Ovary (tissue), 10 donors: ENCODE results near the gene DRD1. TPM values are rescaled to one million over a fixed set of nuclear protein-coding genes. Genes with fewer than 3 reads are reported as not detected.

ENCODE experiments used
- DNase-seq, 5 donors: peaks; one replicate each; pipeline ENCODE4 v3.0.0-alpha.2; 2019 to 2020
- H3K27ac ChIP-seq, 2 donors: fragments of 200-600 bp; one replicate each; pipeline versions ENCODE4 v1.5.1 to v1.8.0; 2019 to 2022
- H3K27me3 ChIP-seq: fragments of 200-600 bp; one replicate; pipeline ENCODE4 v1.8.0; 2022
- H3K36me3 ChIP-seq: fragments of 200-600 bp; sonication (generic); one replicate; pipeline ENCODE4 v1.5.1; 2019
- H3K4me1 ChIP-seq: one replicate; pipeline ENCODE4 v1.8.1; 2013; ENCODE audit warnings: mild to moderate bottlenecking, moderate library complexity; ENCODE audit not compliant: insufficient read depth
- H3K4me3 ChIP-seq: fragments of 200-600 bp; sonication (generic); one replicate; pipeline ENCODE4 v1.5.1; 2017
- H3K9me3 ChIP-seq, 2 donors: fragments of 200-600 bp in 1 of 2; sonication (generic) in 1 of 2; one replicate each; pipeline versions ENCODE4 v1.5.1 to v1.8.1; 2013 to 2019; ENCODE audit warnings: mild to moderate bottlenecking in 1 of 2, moderate library complexity in 1 of 2
- EP300 ChIP-seq: sonication (generic); formaldehyde crosslinking; IDR thresholded peaks from one replicate; pipeline ENCODE4 v1.6.1; 2017; ENCODE audit warnings: antibody characterized with exemption
- POLR2A ChIP-seq: fragments of 450-650 bp; IDR thresholded peaks from one replicate; pipeline ENCODE4 v1.6.1; 2017; ENCODE audit warnings: antibody characterized with exemption, mild to moderate bottlenecking, moderate library complexity
- WGBS, 3 donors: extraction: QIAGEN DNeasy Blood & Tissue Kit in 1 of 3; methylation state at CpG; one replicate each; pipeline versions ENCODE4 v1.1.5 to v1.1.7; 2013 to 2017; 5-methylcytosine and 5-hydroxymethylcytosine counted together
- intact Hi-C, 4 donors: fragments of 100-400 bp; cut with DNase I; formaldehyde crosslinking; loops; one replicate each; pipeline versions ENCODE4 v1.11.0 to v1.15.1; 2022 to 2023
- long read RNA-seq, 3 donors: library from polyadenylated mRNA in 2 of 3; unstranded in 2 of 3; transcript quantifications; one replicate each; pipeline ENCODE4 v2.0.0 and lab custom pipeline, GENCODE V29; 2021 to 2026
- polyA plus RNA-seq, 2 donors: library from polyadenylated mRNA; stranded (reverse); fragments of 200-250 nt in 1 of 2; fragments of 350-450 nt in 1 of 2; fragmentation: Illumina TruSeq in 1 of 2; extraction: RNeasy Lipid Tissue Mini Kit (QIAGEN cat#74804) in 1 of 2; gene quantifications; one replicate each; pipeline ENCODE4 v1.2.3, GENCODE V29; 2013 to 2014
- total RNA-seq, 7 donors: library from RNA; depleted of rRNA in 2 of 7; stranded (reverse); fragments of >200 nt in 2 of 7; fragmentation: NEBNext Ultra II Directional in 3 of 7; extraction: Animal tissue kit (Norgen Biotek cat#: 25700) in 3 of 7; gene quantifications; one replicate each; pipeline versions ENCODE4 v1.1.0 to v1.2.4, GENCODE V29; 2016 to 2023
- TF ChIP-seq, protein P1 (sequence below), 3 donors: fragments of 450-650 bp in 2 of 3; fragments of 200-600 bp in 1 of 3; IDR thresholded peaks; one replicate each; pipeline versions ENCODE4 v1.5.1 to v1.8.0; 2016 to 2022; ENCODE audit warnings: antibody characterized with exemption in 3 of 3, mild to moderate bottlenecking in 1 of 3
- donor health status: DM: no; HTN: no; CAD: no; lungs with moderate emphysema.
- donor health status: DM: no; HTN: no; CAD: no.
- donor health status: Bipolar disorder and iron deficiency.
- donor health status: DM: yes; HTN: yes; CAD: no.
- donor health status: DM: no; HTN: no; CAD: no.
- donor health status: DM: yes; HTN: yes; CAD: no.

DRD1 gene
- total RNA-seq (under 1 TPM in 6 of 7 donors, not detected in 1; 0.10 to 0.23 (median 0.15) TPM), polyA plus RNA-seq (under 1 TPM; 0.10 to 0.42 TPM)
- long read RNA-seq, donor 1, result 0 reads
- long read RNA-seq, donor 2, full-length matches to known transcripts, result 1 of 1 reads
- long read RNA-seq, donor 2, partial matches to known transcripts, result 0 of 1 reads
- long read RNA-seq, donor 2, other reads (novel, unspliced or antisense), result 0 of 1 reads
- long read RNA-seq, donor 3, result 0 reads

DNA sequence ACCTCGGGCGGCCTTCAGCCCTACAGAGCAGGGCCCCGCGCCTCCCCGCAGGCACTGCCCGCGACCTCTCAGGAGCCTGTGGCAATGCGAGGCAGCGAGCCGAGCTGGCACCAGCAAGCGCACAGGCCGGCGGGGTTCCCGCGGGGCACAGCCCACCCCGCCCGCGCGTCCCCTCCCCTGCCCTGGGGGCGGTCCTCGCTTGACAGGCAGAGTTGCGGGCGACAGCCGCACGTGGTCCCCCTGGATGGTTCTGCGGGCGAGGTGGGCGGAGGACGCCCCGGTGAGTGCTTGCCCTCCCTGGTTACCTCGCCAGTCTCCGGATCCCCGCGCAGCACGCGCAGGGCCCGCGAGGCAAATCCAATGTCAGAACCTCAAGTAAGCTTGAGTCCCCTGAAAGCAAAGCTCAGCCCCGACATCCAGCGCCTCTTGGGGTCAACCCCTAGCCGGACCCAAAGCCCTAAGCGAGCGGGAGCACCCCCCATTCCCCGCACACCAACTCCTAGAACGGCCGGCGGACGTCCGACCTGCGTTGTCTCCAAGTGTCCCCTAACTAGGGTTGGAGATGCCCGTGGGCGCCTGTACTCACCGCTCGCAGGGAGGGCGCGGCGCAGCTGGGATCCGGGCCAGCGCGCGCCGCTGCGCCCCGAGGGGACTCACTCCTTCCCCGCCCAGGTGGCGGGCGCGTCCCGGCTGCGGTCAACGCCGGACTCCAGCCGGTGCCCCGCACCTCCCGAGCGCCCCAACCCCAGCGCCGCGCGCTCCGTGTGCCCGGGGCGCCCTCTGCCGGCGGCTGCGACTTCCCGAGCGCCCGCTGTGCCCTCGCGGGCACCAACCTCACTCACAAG is at the start of gene DRD1:
Gene DRD1 (minus strand): TSS at position 123 of the 845 bp plus-strand sequence. CDS start 1,083 bp downstream, outside the sequence.
- no peak within 1 kb of the TSS for H3K4me3 ChIP-seq
- H3K27me3 ChIP-seq, result no peaks in the 10 kb centered on the region
- H3K27ac ChIP-seq, result no peak within 1 kb of the TSS
- H3K36me3 ChIP-seq, result no peaks in the 10 kb centered on the region
- no peaks in the 10 kb centered on the region for H3K9me3 ChIP-seq
- intact Hi-C loops, result loop anchor here in 1 of 4 donors (10.0 kb wide), 1 partner anchor 489 kb away; no protein-coding TSS in a partner anchor
- WGBS, 3 donors, result 1 to 2% (median 1%) methylated on average over 25 to 91 of the region's 91 CpGs
- no peaks in the 10 kb centered on the region for H3K4me1 ChIP-seq
- no peak for DNase-seq
- TF ChIP-seq EP300 (no peak), POLR2A (no peak)
- TF ChIP-seq, protein P1, sequence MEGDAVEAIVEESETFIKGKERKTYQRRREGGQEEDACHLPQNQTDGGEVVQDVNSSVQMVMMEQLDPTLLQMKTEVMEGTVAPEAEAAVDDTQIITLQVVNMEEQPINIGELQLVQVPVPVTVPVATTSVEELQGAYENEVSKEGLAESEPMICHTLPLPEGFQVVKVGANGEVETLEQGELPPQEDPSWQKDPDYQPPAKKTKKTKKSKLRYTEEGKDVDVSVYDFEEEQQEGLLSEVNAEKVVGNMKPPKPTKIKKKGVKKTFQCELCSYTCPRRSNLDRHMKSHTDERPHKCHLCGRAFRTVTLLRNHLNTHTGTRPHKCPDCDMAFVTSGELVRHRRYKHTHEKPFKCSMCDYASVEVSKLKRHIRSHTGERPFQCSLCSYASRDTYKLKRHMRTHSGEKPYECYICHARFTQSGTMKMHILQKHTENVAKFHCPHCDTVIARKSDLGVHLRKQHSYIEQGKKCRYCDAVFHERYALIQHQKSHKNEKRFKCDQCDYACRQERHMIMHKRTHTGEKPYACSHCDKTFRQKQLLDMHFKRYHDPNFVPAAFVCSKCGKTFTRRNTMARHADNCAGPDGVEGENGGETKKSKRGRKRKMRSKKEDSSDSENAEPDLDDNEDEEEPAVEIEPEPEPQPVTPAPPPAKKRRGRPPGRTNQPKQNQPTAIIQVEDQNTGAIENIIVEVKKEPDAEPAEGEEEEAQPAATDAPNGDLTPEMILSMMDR (IDR thresholded peaks at IDR 0.05), result no peak

- no peaks in the 10 kb centered on the region for H3K9me3 ChIP-seq
- intact Hi-C loops, result no loop called here
- TF ChIP-seq, protein P1 (IDR thresholded peaks at IDR 0.05), result no peak
- no peak for TF ChIP-seq POLR2A
- TF ChIP-seq EP300, result no peak
- DNase-seq, result no peak
- H3K27me3 ChIP-seq, result no peaks in the 10 kb centered on the region
- 82 to 94% (median 90%) methylated on average over 8 of the region's 8 CpGs for WGBS, 3 donors
- no peaks in the 10 kb centered on the region for H3K4me1 ChIP-seq
- H3K27ac ChIP-seq, result no peak overlapping the region
- no peaks in the 10 kb centered on the region for H3K36me3 ChIP-seq
- no peak overlapping the region for H3K4me3 ChIP-seq
These were observed 49.7 kb upstream of the DRD1 start for GRCh38 chr5:175493726-175494125.

GRCh38 chr5:175493260-175493659 is 49.3 kb upstream of the DRD1 start:
- H3K36me3 ChIP-seq, result no peaks in the 10 kb centered on the region

GRCh38 chr5:175491223-175491622 is 47.2 kb upstream of the DRD1 start:
- H3K36me3 ChIP-seq, result no peaks in the 10 kb centered on the region
- no peaks in the 10 kb centered on the region for H3K4me1 ChIP-seq
- intact Hi-C loops, result no loop called here
- no peak for TF ChIP-seq EP300
- TF ChIP-seq, protein P1 (IDR thresholded peaks at IDR 0.05), result no peak
- TF ChIP-seq POLR2A, result no peak
- WGBS, 3 donors, result 80 to 95% (median 87%) methylated on average over 6 of the region's 6 CpGs
- no peaks in the 10 kb centered on the region for H3K9me3 ChIP-seq
- no peak overlapping the region for H3K27ac ChIP-seq
- H3K27me3 ChIP-seq, result no peaks in the 10 kb centered on the region
- H3K4me3 ChIP-seq, result no peak overlapping the region
- no peak for DNase-seq

More at GRCh38 chr5:175493260-175493659, 49.3 kb upstream of the DRD1 start:
- intact Hi-C loops, result no loop called here
- H3K27ac ChIP-seq, result no peak overlapping the region
- no peak overlapping the region for H3K4me3 ChIP-seq
- DNase-seq, result no peak
- no peaks in the 10 kb centered on the region for H3K9me3 ChIP-seq
- TF ChIP-seq, protein P1 (IDR thresholded peaks at IDR 0.05), result no peak
- TF ChIP-seq POLR2A, result no peak
- no peak for TF ChIP-seq EP300
- H3K4me1 ChIP-seq, result no peaks in the 10 kb centered on the region
- no peaks in the 10 kb centered on the region for H3K27me3 ChIP-seq
- WGBS, 3 donors, result 86 to 90% (median 89%) methylated on average over 7 of the region's 7 CpGs
